Erythroblast (primary cell): ENCODE data around the gene ATP5PD.
"Not testable (repeated sequence)": the region's sequence is repeated elsewhere in the genome, so short reads cannot be mapped to it uniquely, and the experiment has no call there.

Source experiments
- DNase-seq, 2 experiments: peaks; one replicate each; lab custom pipeline; 2025; lab: John Stamatoyannopoulos, UW
- GATA1 ChIP-seq: IDR thresholded peaks from 2 replicates; pipeline ENCODE4 v1.6.1; 2011; ENCODE audit warnings: low read depth, mild to moderate bottlenecking, control low read depth, low read length, moderate library complexity
- POLR2A ChIP-seq: IDR thresholded peaks from 2 replicates; pipeline ENCODE4 v1.6.1; 2011; ENCODE audit warnings: mild to moderate bottlenecking, low read length

The ATP5PD gene

GRCh38 chr17:75051941-75052340 lies 5.2 kb upstream of the ATP5PD start:
- DNase-seq: no peak
- TF ChIP-seq POLR2A (no peak), GATA1 (no peak)

GRCh38 chr17:75049706-75050105 lies 2.9 kb upstream of the ATP5PD start:
- TF ChIP-seq POLR2A (no peak), GATA1 (no peak)
- DNase-seq: no peak

GRCh38 chr17:75049057-75049456 lies 2.3 kb upstream of the ATP5PD start:
- DNase-seq: no peak

GRCh38 chr17:75048249-75048878 lies 1.6 kb upstream of the ATP5PD start:
- TF ChIP-seq GATA1 (no peak), POLR2A (no peak)
- DNase-seq: no peak

More at GRCh38 chr17:75049057-75049456, 2.3 kb upstream of the ATP5PD start:
- TF ChIP-seq GATA1: no peak
- TF ChIP-seq POLR2A: no peak

- peak; percentile 53 to 65 for DNase-seq
- TF ChIP-seq GATA1: no peak
- TF ChIP-seq POLR2A: no peak
These were observed 779 bp upstream of the ATP5PD start for GRCh38 chr17:75047398-75048098.

- not testable (repeated sequence) for DNase-seq
These were observed 793 bp downstream of the ATP5PD start for GRCh38 chr17:75045946-75046406.

- no peak for TF ChIP-seq GATA1
- TF ChIP-seq POLR2A: no peak
- no peak for DNase-seq
These were observed 2.1 kb downstream of the ATP5PD start for GRCh38 chr17:75044716-75045115.

GRCh38 chr17:75043789-75044188 lies 3.0 kb downstream of the ATP5PD start:
- DNase-seq: not testable (repeated sequence)

GRCh38 chr17:75041656-75042280 lies 5.0 kb downstream of the ATP5PD start:
- TF ChIP-seq GATA1: no peak
- TF ChIP-seq POLR2A: no peak

GRCh38 chr17:75039238-75039637 lies 7.5 kb downstream of the ATP5PD start:
- DNase-seq: no peak
- no peak for TF ChIP-seq GATA1

More at GRCh38 chr17:75041656-75042280, 5.0 kb downstream of the ATP5PD start:
- DNase-seq: no peak

- TF ChIP-seq GATA1 (no peak), POLR2A (no peak)
- peak; percentile 72 to 77 for DNase-seq
These were observed 10.0 kb downstream of the ATP5PD start for GRCh38 chr17:75036643-75037268.

GRCh38 chr17:75034236-75034908 lies 12.4 kb downstream of the ATP5PD start:
- DNase-seq: peak; percentile 95 to 96
- TF ChIP-seq POLR2A: peak; percentile 13
- TF ChIP-seq GATA1: no peak
